Measurements from ENCODE around the gene TAOK3.
"Not testable (repeated sequence)": the region's sequence is repeated elsewhere in the genome, so short reads cannot be mapped to it uniquely, and the experiment has no call there.

The TAOK3 gene

GRCh38 chr12:118356809-118357256, 15.9 kb downstream of the TAOK3 start:
- no peak for TF ChIP-seq CTCF (IDR thresholded peaks at IDR 0.05; ENCODE audit: low read depth, low read length)
- H3K36me3 ChIP-seq = no peaks in the 10 kb centered on the region
- no peaks in the 10 kb centered on the region for H3K9me3 ChIP-seq
- no peak for DNase-seq
- no peak overlapping the region for H3K4me3 ChIP-seq (ENCODE audit: low read depth, low read length)
- H3K27me3 ChIP-seq = no peaks in the 10 kb centered on the region
- H3K4me1 ChIP-seq = peaks cover 7% of the 10 kb centered on the region; the same call in 1 of the 2 replicates

GRCh38 chr12:118355843-118356242, 16.9 kb downstream of the TAOK3 start:
- Histone ChIP-seq H3K4me3 (ENCODE audit: low read depth, low read length) (no peak overlapping the region), H3K36me3 (no peaks in the 10 kb centered on the region), H3K4me1 (peaks cover 7% of the 10 kb centered on the region; the same call in 1 of the 2 replicates), H3K27me3 (no peaks in the 10 kb centered on the region), H3K9me3 (no peaks in the 10 kb centered on the region)
- no peak for DNase-seq
- no peak for TF ChIP-seq CTCF (IDR thresholded peaks at IDR 0.05; ENCODE audit: low read depth, low read length)

GRCh38 chr12:118354903-118355302, 17.8 kb downstream of the TAOK3 start:
- no peak overlapping the region for H3K4me3 ChIP-seq (ENCODE audit: low read depth, low read length)

GRCh38 chr12:118354503-118354902, 18.2 kb downstream of the TAOK3 start:
- not testable (repeated sequence) for H3K27me3 ChIP-seq; DNase-seq; H3K9me3 ChIP-seq; H3K36me3 ChIP-seq; H3K4me1 ChIP-seq; H3K4me3 ChIP-seq (ENCODE audit: low read depth, low read length)

More at GRCh38 chr12:118354903-118355302, 17.8 kb downstream of the TAOK3 start:
- H3K36me3 ChIP-seq = no peaks in the 10 kb centered on the region
- TF ChIP-seq CTCF (IDR thresholded peaks at IDR 0.05; ENCODE audit: low read depth, low read length) = no peak
- DNase-seq = no peak
- peaks cover 7% of the 10 kb centered on the region; the same call in 1 of the 2 replicates for H3K4me1 ChIP-seq
- H3K27me3 ChIP-seq = no peaks in the 10 kb centered on the region
- no peaks in the 10 kb centered on the region for H3K9me3 ChIP-seq

GRCh38 chr12:118353721-118354120, 19.0 kb downstream of the TAOK3 start:
- H3K4me3 ChIP-seq (ENCODE audit: low read depth, low read length) = no peak overlapping the region

GRCh38 chr12:118350908-118351559, 21.7 kb downstream of the TAOK3 start:
- no peak overlapping the region for H3K4me3 ChIP-seq (ENCODE audit: low read depth, low read length)
- H3K9me3 ChIP-seq = no peaks in the 10 kb centered on the region
- no peaks in the 10 kb centered on the region for H3K27me3 ChIP-seq
- DNase-seq = no peak
- H3K36me3 ChIP-seq = no peaks in the 10 kb centered on the region
- TF ChIP-seq CTCF (IDR thresholded peaks at IDR 0.05; ENCODE audit: low read depth, low read length) = no peak
- H3K4me1 ChIP-seq = no peaks in the 10 kb centered on the region

More at GRCh38 chr12:118353721-118354120, 19.0 kb downstream of the TAOK3 start:
- TF ChIP-seq CTCF (IDR thresholded peaks at IDR 0.05; ENCODE audit: low read depth, low read length) = no peak
- Histone ChIP-seq H3K27me3 (no peaks in the 10 kb centered on the region), H3K9me3 (no peaks in the 10 kb centered on the region), H3K4me1 (peaks cover 7% of the 10 kb centered on the region; the same call in 1 of the 2 replicates), H3K36me3 (no peaks in the 10 kb centered on the region)
- no peak for DNase-seq

Measured in BE2C (cell line).